Hepatocyte (in vitro differentiated cells): ENCODE measurements around the gene ZFAND4.

ENCODE experiments used
- CTCF ChIP-seq: fragments of 200-600 bp; sonication (generic); IDR thresholded peaks from 2 replicates; pipeline ENCODE4 v1.5.1; 2016; ENCODE audit warnings: antibody characterized with exemption, mild to moderate bottlenecking; ENCODE audit not compliant: poor library complexity
- EZH2 ChIP-seq: fragments of 200-600 bp; sonication (generic); IDR thresholded peaks from 2 replicates; pipeline ENCODE4 v1.6.1; 2016; ENCODE audit warnings: antibody characterized with exemption, mild to moderate bottlenecking, borderline replicate concordance
- EZH2phosphoT487 ChIP-seq: fragments of 200-600 bp; sonication (generic); IDR thresholded peaks from one replicate; pipeline ENCODE4 v1.6.1; 2018; ENCODE audit warnings: antibody characterized with exemption, mild to moderate bottlenecking, low read depth, moderate library complexity; ENCODE audit not compliant: unreplicated experiment, severe bottlenecking

GRCh38 chr10:45581216-45581549 lies 91.4 kb downstream of the ZFAND4 start:
- no peak for TF ChIP-seq CTCF
- no peak for TF ChIP-seq EZH2
- TF ChIP-seq EZH2phosphoT487 = no peak
